GOT3 (cell line): ENCODE data around the gene RAB40B.

Experiments used
- DNase-seq: peaks from one replicate; lab custom pipeline; 2025; ENCODE audit warnings: mixed read lengths; lab: John Stamatoyannopoulos, UW

The RAB40B gene

GRCh38 chr17:82649501-82650261 is 48.8 kb downstream of the RAB40B start:
- no peak for DNase-seq

GRCh38 chr17:82648742-82649331 is 49.7 kb downstream of the RAB40B start:
- DNase-seq: no peak

GRCh38 chr17:82648165-82648668 is 50.3 kb downstream of the RAB40B start, which contains the start of gene WDR45B:
TSS of gene WDR45B (minus strand) at chr17:82648444. CDS start at chr17:82648340, 104 bp downstream.
- DNase-seq: peak; percentile 81

- DNase-seq: no peak
Observed at GRCh38 chr17:82647593-82648164, 50.8 kb downstream of the RAB40B start.

- no peak for DNase-seq
Observed at GRCh38 chr17:82645516-82645915, 53.0 kb downstream of the RAB40B start.

GRCh38 chr17:82644148-82644547 is 54.4 kb downstream of the RAB40B start:
- no peak for DNase-seq

GRCh38 chr17:82642022-82642421 is 56.5 kb downstream of the RAB40B start:
- no peak for DNase-seq

GRCh38 chr17:82640036-82640435 is 58.5 kb downstream of the RAB40B start:
- DNase-seq: no peak

GRCh38 chr17:82639628-82640027 is 58.9 kb downstream of the RAB40B start:
- DNase-seq: no peak

GRCh38 chr17:82638183-82638773 is 60.2 kb downstream of the RAB40B start:
- no peak for DNase-seq

- no peak for DNase-seq
Observed at GRCh38 chr17:82636626-82637598, 61.6 kb downstream of the RAB40B start.

GRCh38 chr17:82633343-82633742 is 65.2 kb downstream of the RAB40B start:
- no peak for DNase-seq

GRCh38 chr17:82632451-82632850 is 66.0 kb downstream of the RAB40B start:
- no peak for DNase-seq

GRCh38 chr17:82631544-82631943 is 67.0 kb downstream of the RAB40B start:
- no peak for DNase-seq

GRCh38 chr17:82630212-82630611 is 68.3 kb downstream of the RAB40B start:
- DNase-seq: no peak

- no peak for DNase-seq
Observed at GRCh38 chr17:82629748-82630147, 68.8 kb downstream of the RAB40B start.

GRCh38 chr17:82627405-82627804 is 71.1 kb downstream of the RAB40B start:
- no peak for DNase-seq

- no peak for DNase-seq
Observed at GRCh38 chr17:82623707-82624106, 74.8 kb downstream of the RAB40B start.

- no peak for DNase-seq
Observed at GRCh38 chr17:82619641-82620040, 78.9 kb downstream of the RAB40B start.

- no peak for DNase-seq
Observed at GRCh38 chr17:82619211-82619610, 79.3 kb downstream of the RAB40B start.

- no peak for DNase-seq
Observed at GRCh38 chr17:82616021-82616711, 82.3 kb downstream of the RAB40B start.
